K562 (cell line): ENCODE results near the gene EFNA2. TPM values are rescaled to one million over a fixed set of nuclear protein-coding genes. Genes with fewer than 3 reads are reported as not detected.

Experiments used
- ATAC-seq: fragments of 200-7000 bp; cut with Tn5 transposase; 3 replicates; pipeline ENCODE4 v1.9.1; 2020; ENCODE audit warnings: moderate library complexity
- BruUV-seq: library from RNA; stranded (reverse); fragments of 400-500 nt; replicated peaks from 2 replicates; lab custom pipeline; 2021; lab: Mats Ljungman, UMichigan
- CTCF ChIA-PET: fragments of 300-600 bp; formaldehyde crosslinking; extraction: SDS; loops from one replicate; lab custom pipeline; 2021; ENCODE audit warnings: low intra/inter-chr PET ratio; lab: Yijun Ruan, JAX
- POLR2A ChIA-PET: fragments of 300-600, 350-650 bp; sonication (Branson Sonifier 250); formaldehyde crosslinking; extraction: SDS; loops from one replicate; lab custom pipeline; 2021; ENCODE audit warnings: antibody characterized with exemption, inconsistent platforms; lab: Yijun Ruan, JAX
- DNase-seq, 4 experiments: peaks; one replicate each; pipeline versions ENCODE4 v3.0.0 to v3.0.0-alpha.2; 2011 to 2018; ENCODE audit warnings: low spot score in 3 of 4, mixed read lengths in 3 of 4; ENCODE audit errors: extremely low read depth in 1 of 4
- FAIRE-seq: peaks from 2 replicates; lab custom pipeline; 2011; peaks lifted over from hg19 to GRCh38; lab: Jason Lieb, UNC
- H2AFZ ChIP-seq: 2 replicates; pipeline ENCODE4 v1.6.0; 2011; ENCODE audit warnings: low read depth, low read length, control low read depth, inconsistent platforms
- H3K27ac ChIP-seq: fragments of 200-600 bp; 3 replicates; pipeline ENCODE4 v1.8.0; 2011; ENCODE audit warnings: low read depth, mild to moderate bottlenecking, control low read depth, inconsistent platforms, low read length, moderate library complexity, mixed read lengths; ENCODE audit errors: extremely low read depth
- H3K27me3 ChIP-seq, 2 experiments: fragments of 300-600 bp in 1 of 2; 2 replicates in 1 of 2; 3 replicates in 1 of 2; pipeline versions ENCODE4 v1.6.0 to v1.8.0; 2011; ENCODE audit warnings: inconsistent platforms in 2 of 2, low read length in 2 of 2, mild to moderate bottlenecking in 1 of 2, mixed read lengths in 1 of 2, moderate library complexity in 1 of 2; ENCODE audit not compliant: control insufficient read depth in 2 of 2, insufficient read depth in 2 of 2
- H3K36me3 ChIP-seq: fragments of 300-600 bp; 3 replicates; pipeline ENCODE4 v1.8.0; 2011; ENCODE audit warnings: mild to moderate bottlenecking, low read length, inconsistent platforms; ENCODE audit not compliant: control insufficient read depth, insufficient read depth
- H3K4me1 ChIP-seq, 2 experiments: fragments of 200-600 bp in 1 of 2; replicated peaks in 1 of 2; 2 replicates in 1 of 2; 3 replicates in 1 of 2; pipeline versions ENCODE4 v1.5.1 to v1.8.0; 2011; ENCODE audit warnings: inconsistent platforms in 2 of 2, low read length in 2 of 2, mild to moderate bottlenecking in 1 of 2, mixed read lengths in 1 of 2, moderate library complexity in 1 of 2; ENCODE audit not compliant: control insufficient read depth in 2 of 2, insufficient read depth in 2 of 2
- H3K4me2 ChIP-seq: 2 replicates; pipeline ENCODE4 v1.6.1; 2011; ENCODE audit warnings: low read length, control low read depth, inconsistent platforms, mixed read lengths; ENCODE audit not compliant: insufficient read depth
- H3K4me3 ChIP-seq: fragments of 200-600 bp; sonication (generic), shearing (Covaris generic); 2 replicates; pipeline ENCODE4 v1.5.1; 2016; ENCODE audit warnings: control low read depth, inconsistent platforms
- H3K79me2 ChIP-seq: fragments of 200-600 bp; 3 replicates; pipeline ENCODE4 v1.8.0; 2011; ENCODE audit warnings: low read length, inconsistent platforms; ENCODE audit not compliant: control insufficient read depth, insufficient read depth
- H3K9ac ChIP-seq, 2 experiments: 2 replicates each; pipeline versions ENCODE4 v1.6.0 to v1.6.1; 2011; ENCODE audit warnings: low read depth in 2 of 2, low read length in 2 of 2, control low read depth in 1 of 2, inconsistent platforms in 1 of 2, mild to moderate bottlenecking in 1 of 2, mixed read lengths in 1 of 2; ENCODE audit not compliant: insufficient read depth in 1 of 2
- H3K9me1 ChIP-seq: one replicate; pipeline ENCODE4 v1.6.0; 2011; ENCODE audit warnings: inconsistent platforms, mild to moderate bottlenecking, low read length, moderate library complexity; ENCODE audit not compliant: control insufficient read depth, insufficient read depth
- H3K9me3 ChIP-seq: replicated peaks from 2 replicates; pipeline ENCODE4 v1.5.1; 2011; ENCODE audit warnings: low read depth, low read length, inconsistent platforms; ENCODE audit not compliant: control insufficient read depth, insufficient read depth
- H4K20me1 ChIP-seq: replicated peaks from 2 replicates; pipeline ENCODE4 v1.6.1; 2011; ENCODE audit warnings: low read length, inconsistent platforms, mixed read lengths; ENCODE audit not compliant: control insufficient read depth, insufficient read depth
- ADNP ChIP-seq: fragments of 200-800 bp; sonication (Bioruptor generic); IDR thresholded peaks from 2 replicates; pipeline ENCODE4 v1.6.1; 2016; ENCODE audit warnings: missing genetic modification characterization, missing compliant biosample characterization
- EGR1 ChIP-seq: fragments of 450-650 bp; conservative IDR thresholded peaks from 2 replicates; pipeline ENCODE4 v1.6.1; 2017; ENCODE audit warnings: mild to moderate bottlenecking
- FOXJ2 ChIP-seq: fragments of 200-800 bp; sonication (Bioruptor generic); IDR thresholded peaks from 2 replicates; pipeline ENCODE4 v1.6.1; 2016; ENCODE audit warnings: missing genetic modification characterization, missing compliant biosample characterization
- GABPB1 ChIP-seq: sonication (generic); formaldehyde crosslinking; IDR thresholded peaks from 2 replicates; pipeline ENCODE4 v1.8.0; 2022; ENCODE audit warnings: mild to moderate bottlenecking, missing genetic modification reagents
- JUND ChIP-seq, 2 experiments: IDR thresholded peaks; 2 replicates in 1 of 2; 3 replicates in 1 of 2; pipeline ENCODE4 v1.6.1; 2011; ENCODE audit warnings: borderline replicate concordance in 2 of 2, low read depth in 2 of 2, low read length in 2 of 2, improper control_type of control experiment in 1 of 2, missing biosample characterization in 1 of 2, missing genetic modification characterization in 1 of 2, missing genetic modification reagents in 1 of 2
- MAZ ChIP-seq, 2 experiments: fragments of 450-650 bp in 1 of 2; sonication (generic) in 1 of 2; formaldehyde crosslinking; IDR thresholded peaks in 1 of 2; conservative IDR thresholded peaks in 1 of 2; 2 replicates each; pipeline versions ENCODE4 v1.4.0 to v1.5.0; 2020; ENCODE audit warnings: mild to moderate bottlenecking in 1 of 2, missing genetic modification reagents in 1 of 2
- NFATC3 ChIP-seq: fragments of 450-650 bp; IDR thresholded peaks from 2 replicates; pipeline ENCODE4 v1.6.1; 2017; ENCODE audit warnings: mild to moderate bottlenecking
- RBM14 ChIP-seq: fragments of 200-400 bp; formaldehyde crosslinking; IDR thresholded peaks from 2 replicates; pipeline ENCODE4 v1.6.1; 2018; ENCODE audit warnings: low read depth, mild to moderate bottlenecking, low read length, moderate library complexity, borderline replicate concordance; ENCODE audit not compliant: insufficient read depth
- RCOR1 ChIP-seq, 2 experiments: IDR thresholded peaks; 2 replicates each; pipeline ENCODE4 v1.6.1; 2012; ENCODE audit warnings: low read depth in 2 of 2, low read length in 2 of 2, borderline replicate concordance in 1 of 2, improper control_type of control experiment in 1 of 2
- SMAD1 ChIP-seq: fragments of 150-350 bp; IDR thresholded peaks from 2 replicates; pipeline ENCODE4 v1.6.1; 2014; ENCODE audit warnings: low read length, low read depth; ENCODE audit not compliant: partially characterized antibody
- ZBTB17 ChIP-seq: fragments of 450-650 bp; formaldehyde crosslinking; IDR thresholded peaks from 2 replicates; pipeline ENCODE4 v1.4.0; 2020; ENCODE audit warnings: mild to moderate bottlenecking
- ZEB2 ChIP-seq: fragments of 450-650 bp; IDR thresholded peaks from 2 replicates; pipeline ENCODE4 v1.6.1; 2016
- ZKSCAN8 ChIP-seq: fragments of 200-800 bp; sonication (Bioruptor generic); IDR thresholded peaks from 2 replicates; pipeline ENCODE4 v1.6.1; 2016; ENCODE audit warnings: missing genetic modification characterization, missing compliant biosample characterization
- ZNF696 ChIP-seq: fragments of 250-450 bp; sonication (Bioruptor Pico); conservative IDR thresholded peaks from 2 replicates; pipeline ENCODE4 v1.4.0; 2020; ENCODE audit warnings: mild to moderate bottlenecking, moderate library complexity
- WGBS: fragments of 100-300 bp; shearing (Covaris generic); methylation state at CpG from one replicate; pipeline ENCODE4 v1.1.6; 2016; ENCODE audit warnings: low coverage, mixed read lengths; ENCODE audit not compliant: insufficient coverage; ENCODE audit errors: missing lambda C conversion rate; 5-methylcytosine and 5-hydroxymethylcytosine counted together
- in situ Hi-C: fragments of 300-500 bp; cut with MboI; formaldehyde crosslinking; loops from 4 replicates; pipeline ENCODE4 v1.15.0; 2018; ENCODE audit warnings: inconsistent platforms, mixed read lengths
- intact Hi-C: fragments of 100-400 bp; cut with micrococcal nuclease; formaldehyde crosslinking; loops from 2 replicates; pipeline ENCODE4 v1.14.2; 2022
- polyA plus RNA-seq, 8 experiments: library from polyadenylated mRNA; depleted of rRNA in 4 of 8; stranded (reverse) in 5 of 8; unstranded in 3 of 8; fragments of >200 nt; fragmentation: Nextera tagmentation in 2 of 8; fragmentation: Illumina TruSeq in 1 of 8; extraction: Ambion mirVana in 2 of 8; extraction: Trizol in 1 of 8; gene quantifications; 2 replicates each; pipeline versions ENCODE4 v1.2.1 to v1.2.3, GENCODE V29; 2011 to 2014; ENCODE audit warnings: inconsistent platforms in 1 of 8, missing spikeins in 1 of 8
- total RNA-seq, 7 experiments: library from RNA; depleted of rRNA in 6 of 7; stranded (reverse); fragments of >200 nt in 6 of 7; fragmentation: Illumina TruSeq in 2 of 7; extraction: Trizol in 2 of 7; gene quantifications; 2 replicates each; pipeline versions ENCODE4 v1.2.1 to v1.2.3, GENCODE V29; 2011 to 2021; ENCODE audit warnings: low replicate concordance in 1 of 7

EFNA2 gene
- total and polyA plus RNA-seq, 9 of the 15 experiments (the other 6 are each of a cell fraction or from before 2014, with no cell fraction given): 0.11 to 0.44 (median 0.15) TPM; not detected in 6

GRCh38 chr19:1263188-1263587, 22.5 kb upstream of the EFNA2 start:
- Histone ChIP-seq H3K4me2 (no peak overlapping the region), H3K36me3 (peaks cover 5% of the 10 kb centered on the region; the same call in 2 of the 3 replicates), H3K4me3 (no peak overlapping the region), H3K27me3 (no peaks in the 10 kb centered on the region), H3K9ac (peak overlapping the region in 1 of 2 experiments; percentile 92; a peak in 2 of 4 replicates), H3K79me2 (peaks cover 16% of the 10 kb centered on the region), H2AFZ (no peak overlapping the region), H3K4me1 (peaks cover 67 to 95% of the 10 kb centered on the region in 2 experiments), H3K9me1 (no peaks in the 10 kb centered on the region), H3K9me3 (no peaks in the 10 kb centered on the region), H4K20me1 (0 out of 2 replicates have a peak, but pooled peaks cover 3% of the 10 kb centered on the region), H3K27ac (peak overlapping the region; percentile 37; the same call in 2 of the 3 replicates)
- WGBS: 60% methylated on average over 5 of the region's 5 CpGs
- in situ Hi-C loops (no loop called here), intact Hi-C loops (no loop called here)
- TF ChIP-seq ZKSCAN8 (CRISPR knock-in tag) (no peak), EGR1 (0 out of 2 replicates have a peak, but pooled peaks have one; percentile 29)
- BruUV-seq: no TSS peak
- no peak for ATAC-seq
- POLR2A ChIA-PET: interaction anchor here (2.6 kb wide), 1 partner anchor 10 kb away, joined by 14 read pairs; no protein-coding TSS in a partner anchor
- CTCF ChIA-PET: no interaction called here
- FAIRE-seq: no peak
- DNase-seq: no peak

DNA sequence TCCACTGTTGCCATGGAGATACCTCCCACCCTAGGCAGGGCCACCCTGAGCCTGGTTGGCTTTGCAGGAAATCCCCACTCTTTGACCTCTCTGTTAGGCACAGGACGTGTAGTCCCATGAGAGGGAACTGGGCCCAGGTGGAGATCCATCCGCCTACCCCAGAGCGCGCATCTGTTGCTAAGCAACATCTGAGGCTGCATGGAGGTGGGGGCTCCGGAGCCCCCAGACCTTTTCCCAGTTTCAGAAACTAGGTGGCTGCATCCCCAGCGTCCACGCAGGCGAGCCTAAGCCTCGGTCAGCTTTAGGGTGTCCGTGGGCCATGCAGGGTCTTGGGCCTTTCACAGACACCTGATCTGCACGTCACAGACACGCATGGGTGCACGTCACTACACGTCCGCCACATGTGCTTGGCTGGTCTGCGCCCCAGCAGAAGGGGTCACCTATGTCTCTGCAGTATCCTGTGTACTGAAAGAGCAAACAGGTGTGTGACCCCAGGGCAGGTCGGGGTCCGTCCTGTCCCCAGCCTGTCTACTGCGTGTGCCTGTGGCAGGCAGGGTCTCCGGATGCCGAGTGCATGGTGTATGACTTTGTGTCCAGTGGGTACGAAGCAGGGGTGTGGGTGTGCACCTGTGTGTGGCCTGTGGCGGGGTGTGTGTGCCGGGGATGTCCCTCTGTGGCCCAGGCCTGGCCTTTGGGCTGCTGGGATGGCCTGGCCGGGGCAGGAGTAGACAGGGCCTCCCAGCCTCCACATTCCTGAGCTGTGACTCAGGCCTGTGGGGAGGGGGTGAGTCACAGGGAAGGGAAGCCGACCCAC, 20.7 kb upstream of the EFNA2 start:
- H3K4me2 ChIP-seq: peak overlapping the region; percentile 37; the same call in 1 of the 2 replicates
- 70% methylated on average over 25 of the region's 26 CpGs for WGBS
- CTCF ChIA-PET: no interaction called here
- POLR2A ChIA-PET: interaction anchor here (0.6 to 2.3 kb wide), 5 partner anchors 9 to 267 kb away, joined by 3 to 11 read pairs (median 3); no protein-coding TSS in a partner anchor
- peaks cover 3% of the 10 kb centered on the region; the same call in 1 of the 3 replicates for H3K36me3 ChIP-seq
- intact Hi-C loops (no loop called here), in situ Hi-C loops (no loop called here)
- H3K79me2 ChIP-seq: peaks cover 22% of the 10 kb centered on the region
- H3K4me3 ChIP-seq: no peak overlapping the region
- no TSS peak for BruUV-seq
- H3K9me3 ChIP-seq: no peaks in the 10 kb centered on the region
- H3K27me3 ChIP-seq: no peaks in the 10 kb centered on the region
- H3K9ac ChIP-seq: peak overlapping the region in 1 of 2 experiments; percentile 83; a peak in 2 of 4 replicates
- peaks cover 56 to 95% of the 10 kb centered on the region in 2 experiments for H3K4me1 ChIP-seq
- H3K9me1 ChIP-seq: no peaks in the 10 kb centered on the region
- FAIRE-seq: peak; percentile 60
- DNase-seq: peak in 3 of 4 experiments; percentile 50 to 78 (median 62)
- H4K20me1 ChIP-seq: peaks cover 5% of the 10 kb centered on the region
- H2AFZ ChIP-seq: no peak overlapping the region
- ATAC-seq: no peak
- H3K27ac ChIP-seq: no peak overlapping the region
- TF ChIP-seq FOXJ2 (tag) (no peak), RCOR1 (IDR thresholded peaks at IDR 0.05; ENCODE audit: borderline replicate concordance in 1 of 2, low read depth in 2 of 2, low read length in 2 of 2) (0 out of 4 replicates have a peak, but pooled peaks of 1 of the 2 experiments have one; percentile 71), MAZ (CRISPR knock-in tag; conservative IDR thresholded peaks at IDR 0.05 in 1 of 2, IDR thresholded peaks at IDR 0.05 in 1 of 2) (peak; percentile 65 to 82), ZEB2 (peak; percentile 38; the same call in 1 of the 2 replicates), NFATC3 (no peak), JUND (IDR thresholded peaks at IDR 0.05; ENCODE audit: borderline replicate concordance, low read depth, low read length) (peak; percentile 99), JUND (tag; IDR thresholded peaks at IDR 0.05; ENCODE audit: borderline replicate concordance, low read depth, low read length) (peak; percentile 97; the same call in 2 of the 3 replicates), ZNF696 (CRISPR knock-in tag) (no peak), ADNP (tag) (no peak), ZBTB17 (CRISPR knock-in tag) (no peak), RBM14 (no peak), SMAD1 (no peak), GABPB1 (CRISPR knock-in tag) (no peak)
